Testis (tissue), 3 donors: Measurements from ENCODE around the gene RBM6. TPM values are rescaled to one million over a fixed set of nuclear protein-coding genes. Genes with fewer than 3 reads are reported as not detected.

Source experiments
- DNase-seq: peaks from one replicate; pipeline ENCODE4 v3.0.0-alpha.2; 2019
- H3K27ac ChIP-seq, 2 donors: fragments of 200-600 bp; sonication (generic); one replicate each; pipeline ENCODE4 v1.5.1; 2019
- H3K27me3 ChIP-seq: fragments of 200-600 bp; sonication (generic); one replicate; pipeline ENCODE4 v1.5.1; 2019
- H3K36me3 ChIP-seq: fragments of 200-600 bp; sonication (generic); one replicate; pipeline ENCODE4 v1.5.1; 2017; ENCODE audit warnings: low read depth; ENCODE audit errors: missing control alignments
- H3K4me1 ChIP-seq: fragments of 200-600 bp; sonication (generic); one replicate; pipeline ENCODE4 v1.5.1; 2019
- H3K4me3 ChIP-seq, 2 donors: fragments of 200-600 bp; sonication (generic); one replicate each; pipeline ENCODE4 v1.5.1; 2017 to 2019
- H3K9me3 ChIP-seq: fragments of 200-600 bp; sonication (generic); one replicate; pipeline ENCODE4 v1.5.1; 2017
- CTCF ChIP-seq, 3 experiments: fragments of 450-650 bp in 2 of 3; fragments of 200-600 bp in 1 of 3; sonication (generic) in 1 of 3; IDR thresholded peaks; one replicate each; pipeline ENCODE4 v1.5.1; 2016 to 2019; ENCODE audit warnings: antibody characterized with exemption in 3 of 3, mild to moderate bottlenecking in 2 of 3, moderate library complexity in 1 of 3
- POLR2A ChIP-seq: fragments of 450-650 bp; IDR thresholded peaks from one replicate; pipeline ENCODE4 v1.6.1; 2017; ENCODE audit warnings: antibody characterized with exemption, mild to moderate bottlenecking, moderate library complexity
- WGBS, 2 donors: methylation state at CpG; one replicate each; pipeline ENCODE4 v1.1.5; 2018; 5-methylcytosine and 5-hydroxymethylcytosine counted together
- intact Hi-C: fragments of 100-400 bp; cut with DNase I; formaldehyde crosslinking; loops from one replicate; pipeline ENCODE4 v1.15.1; 2023; ENCODE audit warnings: low total_unique reads
- polyA plus RNA-seq: library from polyadenylated mRNA; stranded (reverse); fragments of 350-450 nt; fragmentation: Illumina TruSeq; extraction: RNeasy Lipid Tissue Mini Kit (QIAGEN cat#74804); gene quantifications from one replicate; pipeline ENCODE4 v1.2.3, GENCODE V29; 2014; ENCODE audit warnings: low read depth, low replicate concordance; ENCODE audit not compliant: insufficient read depth
- total RNA-seq, 2 donors: library from RNA; depleted of rRNA; stranded (reverse); fragments of >200 nt; gene quantifications; one replicate each; pipeline ENCODE4 v1.2.3, GENCODE V29; 2016

RBM6 gene
- total and polyA plus RNA-seq, 3 donors from 2014 or later: 104 to 229 (median 212) TPM

DNA sequence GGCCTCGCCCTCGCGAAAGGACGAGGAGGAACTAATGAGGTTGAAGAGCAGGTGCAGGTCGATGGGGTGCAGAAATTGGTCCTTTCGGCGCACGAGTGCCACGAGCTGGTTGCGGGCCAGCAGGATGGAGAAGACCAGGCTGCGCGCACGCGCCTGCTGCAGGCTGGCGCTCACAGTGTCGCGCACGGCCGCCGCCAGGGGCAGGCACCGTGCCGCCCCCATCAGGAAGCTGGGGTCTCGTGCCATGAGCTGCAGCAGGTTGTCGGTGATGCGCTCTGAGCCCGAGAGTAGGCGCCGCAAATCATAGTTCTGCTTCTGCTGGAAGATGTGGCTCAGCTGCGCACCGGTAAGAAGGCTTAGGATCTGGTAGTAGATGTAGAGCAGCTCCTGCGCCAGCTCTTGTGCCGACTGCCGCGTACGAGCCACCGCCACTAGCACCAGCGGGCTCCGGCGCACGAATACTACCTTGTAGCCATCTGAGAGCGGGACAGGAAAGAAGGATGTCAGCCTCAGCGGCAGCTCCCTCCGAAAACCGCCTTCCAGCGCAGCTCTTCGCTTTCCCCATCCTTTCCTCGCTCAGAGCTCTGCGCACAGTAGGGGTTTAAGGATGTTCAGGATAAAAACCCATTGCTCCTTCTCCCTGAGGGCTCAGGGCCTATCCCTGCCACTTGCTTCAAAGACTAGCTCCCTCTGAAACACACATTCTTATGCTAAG, 29.4 kb upstream of the RBM6 start:
- no peak for TF ChIP-seq CTCF (IDR thresholded peaks at IDR 0.05)
- intact Hi-C loops: no loop called here
- no peaks in the 10 kb centered on the region for H3K36me3 ChIP-seq
- peaks cover 5% of the 10 kb centered on the region for H3K4me1 ChIP-seq
- no peak overlapping the region for H3K4me3 ChIP-seq
- H3K27me3 ChIP-seq: no peaks in the 10 kb centered on the region
- no peak overlapping the region for H3K27ac ChIP-seq
- DNase-seq: no peak
- H3K9me3 ChIP-seq: no peaks in the 10 kb centered on the region
- WGBS, 2 donors: 63 to 68% methylated on average over 17 to 44 of the region's 48 CpGs

DNA sequence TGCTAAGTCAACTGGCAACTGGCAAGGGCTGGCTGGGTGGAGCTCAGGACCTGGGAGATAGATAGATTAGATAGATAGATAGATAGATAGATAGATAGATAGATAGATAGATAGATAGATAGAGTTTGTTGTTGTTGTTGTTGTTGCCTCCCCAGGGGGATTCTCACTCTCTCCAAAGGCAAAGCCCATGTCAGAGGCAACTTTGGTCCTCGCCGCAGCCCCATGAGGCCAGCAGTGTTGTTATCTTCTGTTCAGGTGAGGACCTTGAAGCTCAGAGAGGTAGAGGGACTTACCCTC, 28.9 kb upstream of the RBM6 start:
- intact Hi-C loops: no loop called here
- Histone ChIP-seq H3K9me3 (no peaks in the 10 kb centered on the region), H3K4me3 (no peak overlapping the region), H3K4me1 (peaks cover under 1% of the 10 kb centered on the region), H3K36me3 (no peaks in the 10 kb centered on the region), H3K27ac (no peak overlapping the region), H3K27me3 (no peaks in the 10 kb centered on the region)
- DNase-seq: no peak
- 89 to 98% methylated on average over 2 of the region's 2 CpGs for WGBS, 2 donors
- TF ChIP-seq CTCF (IDR thresholded peaks at IDR 0.05): no peak
- no peak for TF ChIP-seq POLR2A

GRCh38 chr3:49911611-49912010, 28.3 kb upstream of the RBM6 start:
- Histone ChIP-seq H3K4me1 (no peaks in the 10 kb centered on the region), H3K36me3 (no peaks in the 10 kb centered on the region), H3K9me3 (no peaks in the 10 kb centered on the region), H3K27me3 (no peaks in the 10 kb centered on the region), H3K27ac (no peak overlapping the region), H3K4me3 (no peak overlapping the region)
- DNase-seq: no peak
- 80 to 95% methylated on average over 1 to 15 of the region's 15 CpGs for WGBS, 2 donors
- intact Hi-C loops: no loop called here
- TF ChIP-seq POLR2A (no peak), CTCF (IDR thresholded peaks at IDR 0.05) (no peak)

DNA sequence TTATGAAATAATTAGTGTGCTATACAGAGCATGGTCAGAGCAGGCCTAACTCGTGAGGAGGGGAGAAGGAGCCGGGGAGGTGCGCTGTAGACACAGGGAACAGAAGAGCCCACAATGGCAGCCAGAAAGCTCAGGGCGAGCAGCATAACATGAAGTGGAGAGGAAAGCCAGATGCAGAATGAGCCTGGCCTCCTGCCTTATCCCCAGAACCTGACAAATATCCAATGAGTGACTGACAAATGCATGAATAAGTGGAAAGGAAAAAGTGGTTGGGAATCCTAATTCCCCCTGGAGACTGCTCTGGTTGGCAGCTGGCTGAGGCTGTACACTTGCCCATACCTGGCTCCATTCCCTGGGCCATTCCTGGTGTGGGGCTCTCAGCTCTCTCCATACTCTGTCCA, 27.1 kb upstream of the RBM6 start:
- H3K4me3 ChIP-seq: no peak overlapping the region
- H3K36me3 ChIP-seq: no peaks in the 10 kb centered on the region
- no peak for TF ChIP-seq POLR2A
- TF ChIP-seq CTCF (IDR thresholded peaks at IDR 0.05): no peak
- H3K4me1 ChIP-seq: no peaks in the 10 kb centered on the region
- no peaks in the 10 kb centered on the region for H3K9me3 ChIP-seq
- no peak for DNase-seq
- no peak overlapping the region for H3K27ac ChIP-seq
- no peaks in the 10 kb centered on the region for H3K27me3 ChIP-seq
- intact Hi-C loops: no loop called here
- 91 to 96% methylated on average over 4 of the region's 4 CpGs for WGBS, 2 donors

- Histone ChIP-seq H3K4me1 (no peaks in the 10 kb centered on the region), H3K4me3 (no peak overlapping the region), H3K27ac (no peak overlapping the region), H3K9me3 (no peaks in the 10 kb centered on the region), H3K27me3 (no peaks in the 10 kb centered on the region), H3K36me3 (no peaks in the 10 kb centered on the region)
- DNase-seq: no peak
- intact Hi-C loops: no loop called here
- 94 to 96% methylated on average over 2 of the region's 2 CpGs for WGBS, 2 donors
- TF ChIP-seq CTCF (IDR thresholded peaks at IDR 0.05) (no peak), POLR2A (no peak)
These were observed 25.0 kb upstream of the RBM6 start for GRCh38 chr3:49914906-49915305.
